Smooth muscle cell of the brain vasculature (primary cell): ENCODE data around the gene SHCBP1.
A peak's percentile ranks its signal among the peaks of the same experiment; 100 is the strongest.

Experiments used
- DNase-seq: peaks from one replicate; pipeline ENCODE4 v3.0.0-alpha.2; 2012; ENCODE audit warnings: low read depth, low spot score

Gene SHCBP1

GRCh38 chr16:46618516-46618915 lies 2.7 kb downstream of the SHCBP1 start:
- no peak for DNase-seq

DNA sequence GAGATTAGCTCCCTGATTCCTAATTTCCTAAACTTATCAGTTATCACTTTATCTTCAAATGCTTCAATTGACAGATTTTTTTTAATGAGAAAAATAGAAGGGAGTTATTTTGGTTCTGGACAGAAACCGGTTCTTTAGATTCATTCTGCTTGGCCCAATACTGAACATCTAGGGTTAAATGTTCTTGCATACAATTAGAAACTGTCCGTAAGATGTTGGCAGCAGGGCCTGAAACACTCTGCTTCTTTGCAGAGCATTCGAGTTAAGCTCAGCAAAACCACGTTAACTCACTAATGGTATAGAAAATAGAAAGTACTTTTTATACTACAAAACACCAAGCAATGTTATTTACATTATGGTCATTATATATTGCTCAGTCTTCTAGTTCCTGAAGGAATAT lies 7.2 kb downstream of the SHCBP1 start:
- no peak for DNase-seq

GRCh38 chr16:46613352-46613751 lies 7.8 kb downstream of the SHCBP1 start:
- DNase-seq = no peak

DNA sequence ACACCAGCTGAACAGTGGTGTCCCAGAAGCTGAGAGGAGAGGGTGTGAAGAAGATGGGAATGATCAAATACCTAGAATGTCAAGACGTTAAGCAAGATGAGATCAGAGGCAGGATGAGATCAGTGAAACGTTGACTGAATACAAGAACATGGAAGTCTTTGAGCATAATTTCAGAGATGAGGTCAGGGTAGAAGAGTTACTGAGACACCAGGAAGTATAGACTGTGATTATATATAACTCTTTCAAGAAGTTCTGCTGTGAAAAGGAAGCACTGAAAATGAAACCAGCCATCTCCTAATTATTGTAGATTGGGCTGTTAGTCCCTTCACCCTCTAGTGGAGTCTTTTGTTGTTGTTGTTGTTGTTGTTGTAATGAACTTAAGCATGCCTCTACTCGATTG lies 9.1 kb downstream of the SHCBP1 start:
- no peak for DNase-seq

GRCh38 chr16:46607529-46607928 lies 13.7 kb downstream of the SHCBP1 start:
- DNase-seq = peak; percentile 39

DNA sequence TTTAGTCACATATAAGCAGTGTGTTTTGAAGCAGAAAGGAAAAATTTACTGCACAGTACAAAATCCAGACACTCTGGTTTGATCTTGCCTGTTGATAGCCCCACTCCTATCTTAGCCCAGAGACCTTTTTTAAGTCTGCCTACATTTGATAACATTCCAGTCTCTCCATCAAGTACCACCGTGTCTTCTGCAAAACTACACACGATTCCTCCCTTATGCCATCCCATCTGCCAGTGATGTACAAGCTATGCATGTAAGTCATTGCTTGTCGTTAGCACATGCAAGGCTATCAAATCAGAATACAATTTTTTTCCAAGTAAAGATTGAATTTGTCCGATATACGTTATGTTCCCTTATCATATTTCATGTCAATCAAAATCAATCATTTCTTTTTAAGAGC lies 14.9 kb downstream of the SHCBP1 start:
- no peak for DNase-seq

DNA sequence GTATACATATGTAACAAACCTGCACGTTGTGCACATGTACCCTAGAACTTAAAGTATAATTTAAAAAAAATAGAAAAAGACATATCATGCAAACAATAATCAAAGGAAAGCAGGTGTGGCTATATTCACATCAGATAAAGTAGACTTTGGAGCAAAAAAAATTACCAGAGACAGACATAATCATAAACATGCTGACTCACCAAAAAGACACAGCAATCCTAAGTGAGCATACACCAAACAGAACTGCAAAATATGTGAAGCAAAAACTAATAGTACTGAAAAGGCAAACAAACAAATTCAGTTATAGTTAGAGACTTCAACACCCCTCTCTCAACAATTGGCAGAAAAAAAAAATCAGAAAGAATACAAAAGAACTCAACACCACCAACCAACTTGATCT lies 29.9 kb downstream of the SHCBP1 start:
- DNase-seq = no peak

GRCh38 chr16:46586011-46586577 lies 35.1 kb downstream of the SHCBP1 start:
- DNase-seq = no peak

GRCh38 chr16:46583036-46583435 lies 38.1 kb downstream of the SHCBP1 start:
- no peak for DNase-seq

GRCh38 chr16:46582313-46582712 lies 38.9 kb downstream of the SHCBP1 start:
- no peak for DNase-seq

DNA sequence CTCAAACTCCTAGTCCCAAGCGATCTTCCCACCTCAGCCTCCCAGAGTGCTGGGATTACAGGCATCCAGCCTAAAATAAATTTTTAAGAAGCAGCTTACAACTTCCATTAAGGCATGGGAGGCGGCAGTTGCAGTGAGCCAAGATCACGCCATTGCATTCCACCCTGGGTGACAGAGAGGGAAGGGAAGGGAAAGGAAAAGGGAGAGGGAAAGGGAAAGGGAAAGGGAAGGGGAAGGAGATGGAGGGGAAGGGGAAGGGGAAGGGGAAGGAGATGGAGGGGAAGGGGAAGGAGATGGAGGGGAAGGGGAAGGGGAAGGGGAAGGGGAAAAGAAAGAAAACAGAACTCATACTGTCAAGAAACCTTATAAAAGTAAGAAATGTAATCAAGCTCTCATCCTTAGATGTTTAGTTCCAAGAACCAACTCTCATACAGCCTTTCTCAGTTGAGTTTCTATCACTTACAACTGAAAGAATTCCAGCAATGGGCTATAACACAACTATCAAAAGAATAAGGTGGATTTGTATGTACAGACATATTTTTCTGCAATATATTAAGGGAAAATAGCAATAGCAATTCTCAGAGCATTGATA lies 43.1 kb downstream of the SHCBP1 start:
- DNase-seq = no peak

DNA sequence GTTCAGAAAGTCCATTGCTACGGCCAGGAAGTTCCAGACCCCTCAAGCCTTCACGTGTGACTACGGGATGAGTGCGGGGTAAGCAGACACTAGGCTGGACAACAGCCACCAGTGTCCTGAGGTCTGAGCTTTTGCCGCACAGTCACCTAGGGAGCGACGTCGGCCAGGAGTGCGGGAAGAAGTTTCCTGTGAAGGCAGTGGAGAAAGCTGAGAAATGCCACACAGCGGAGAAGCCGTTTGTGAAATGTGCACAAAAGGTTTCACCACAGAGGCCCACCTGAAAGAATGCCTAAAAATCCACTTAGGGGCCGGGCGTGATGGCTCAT lies 47.4 kb downstream of the SHCBP1 start:
- DNase-seq = no peak

DNA sequence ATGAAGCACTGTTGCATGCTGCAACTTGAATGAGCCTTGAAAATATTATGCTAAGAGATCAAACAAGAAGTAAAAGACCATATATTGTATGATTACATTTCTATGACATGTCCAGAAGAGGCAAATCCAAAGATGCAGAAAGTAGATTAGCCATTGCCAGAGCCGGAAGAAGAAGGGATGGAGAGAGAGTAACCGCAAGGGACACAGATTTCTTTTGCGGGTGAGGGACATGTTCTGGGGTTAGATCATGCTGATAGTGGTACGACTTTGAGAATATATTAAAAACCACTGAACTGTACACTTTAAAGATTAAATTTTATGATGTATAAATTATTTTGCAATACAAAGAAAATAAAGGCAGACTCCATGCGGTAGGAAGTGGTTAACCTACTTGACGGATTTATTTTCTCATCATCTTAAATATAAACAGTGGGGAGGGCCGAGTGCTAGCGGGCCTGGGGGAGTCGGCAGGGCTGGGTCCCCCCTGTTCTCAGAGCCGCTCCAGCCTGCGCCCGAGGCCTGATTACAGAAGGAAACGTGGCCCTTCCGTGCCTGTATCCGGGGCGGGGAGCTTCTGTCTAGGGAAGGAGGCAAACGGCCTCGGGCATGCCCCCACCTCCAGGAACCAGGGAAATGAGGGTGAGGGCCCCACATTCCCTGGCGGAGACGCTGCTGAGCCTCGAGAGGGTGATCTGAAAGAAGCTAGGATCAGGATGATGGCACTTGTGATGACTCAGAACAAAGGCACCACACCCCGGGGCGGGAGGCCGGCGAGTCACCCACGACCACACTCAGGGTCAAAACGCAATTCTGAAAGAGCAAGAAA lies 48.0 kb downstream of the SHCBP1 start:
- peak; percentile 4 for DNase-seq

DNA sequence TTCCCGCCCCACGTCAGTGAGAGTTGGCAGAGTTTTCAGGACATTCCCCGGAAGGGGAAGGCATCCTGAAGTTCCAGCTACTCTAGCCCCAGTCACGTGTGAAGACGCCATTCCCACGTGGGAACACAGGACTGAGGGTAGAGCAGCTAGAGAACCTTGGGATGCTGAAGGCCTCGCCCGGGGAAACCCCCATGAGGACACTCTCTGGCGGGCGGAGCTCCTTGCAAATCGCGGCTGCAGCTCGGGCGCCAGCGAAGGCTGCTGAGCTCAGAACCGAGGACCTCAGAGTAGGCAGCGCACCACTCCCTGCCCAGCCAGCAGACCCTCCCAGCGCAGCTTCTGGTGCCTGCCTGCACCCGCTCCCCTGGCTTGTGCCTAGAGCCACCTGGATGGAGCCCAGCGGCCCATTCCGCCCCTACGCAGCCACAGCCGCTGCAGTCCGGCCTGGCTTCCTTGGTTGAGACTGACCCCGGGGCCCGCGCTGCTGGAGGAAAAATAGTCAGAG lies 51.9 kb downstream of the SHCBP1 start:
- no peak for DNase-seq

- no peak for DNase-seq
Measured at GRCh38 chr16:46568472-46569230, 52.5 kb downstream of the SHCBP1 start.

GRCh38 chr16:46562979-46563378 lies 58.2 kb downstream of the SHCBP1 start:
- no peak for DNase-seq

DNA sequence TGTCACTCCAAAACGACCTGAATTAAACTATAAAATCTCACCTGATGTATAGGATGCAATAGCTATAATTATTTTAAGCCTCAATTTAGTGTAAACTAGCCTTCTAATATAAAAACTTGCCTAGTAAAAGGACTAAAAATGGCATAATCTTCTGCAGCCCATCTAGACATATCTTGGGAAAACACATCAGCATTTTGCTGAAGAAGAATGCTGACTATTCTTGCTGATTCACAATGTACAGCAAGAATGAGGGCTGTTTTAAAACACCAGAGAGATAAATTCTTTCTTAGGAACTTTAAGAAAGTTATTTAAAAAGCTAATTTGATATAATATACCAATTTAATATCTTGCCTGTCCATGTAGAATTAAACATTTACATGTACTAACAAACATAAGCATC lies 63.2 kb downstream of the SHCBP1 start:
- DNase-seq = no peak

DNA sequence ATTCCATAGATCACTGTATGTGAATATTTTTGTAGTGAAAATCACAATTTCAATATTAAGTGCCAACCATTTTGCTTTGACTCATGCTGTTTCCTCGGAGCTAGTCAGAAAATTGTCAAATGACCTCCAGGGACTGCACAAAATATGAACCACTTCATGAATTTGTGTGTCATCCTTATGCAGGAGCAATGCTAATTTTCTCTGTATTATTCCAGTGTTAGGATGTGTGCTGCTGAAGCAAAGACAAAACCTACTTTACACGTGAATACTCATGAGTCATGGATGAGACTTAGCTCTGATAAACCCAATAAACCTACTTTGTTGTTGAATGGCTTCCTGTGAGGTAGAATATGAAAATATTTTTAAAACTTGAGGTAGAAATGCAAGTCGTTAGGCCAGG lies 65.2 kb downstream of the SHCBP1 start:
- no peak for DNase-seq

GRCh38 chr16:46554435-46554834 lies 66.7 kb downstream of the SHCBP1 start:
- DNase-seq = peak; percentile 39

GRCh38 chr16:46549477-46549876 lies 71.7 kb downstream of the SHCBP1 start:
- DNase-seq = no peak
